GM12875 (cell line): ENCODE data around the gene DOCK2.
"Not testable (repeated sequence)": the region's sequence is repeated elsewhere in the genome, so short reads cannot be mapped to it uniquely, and the experiment has no call there.

ENCODE experiments used
- H3K4me3 ChIP-seq: one replicate; pipeline ENCODE4 v1.5.1; 2011; ENCODE audit warnings: low read depth, low read length, control low read depth
- TF ChIP-seq, protein P1 (sequence below): IDR thresholded peaks from 2 replicates; pipeline ENCODE4 v1.5.1; 2011; ENCODE audit warnings: low read depth, mild to moderate bottlenecking, control low read depth, inconsistent platforms, low read length, moderate library complexity, borderline replicate concordance; ENCODE audit not compliant: insufficient read depth

DOCK2 gene

DNA sequence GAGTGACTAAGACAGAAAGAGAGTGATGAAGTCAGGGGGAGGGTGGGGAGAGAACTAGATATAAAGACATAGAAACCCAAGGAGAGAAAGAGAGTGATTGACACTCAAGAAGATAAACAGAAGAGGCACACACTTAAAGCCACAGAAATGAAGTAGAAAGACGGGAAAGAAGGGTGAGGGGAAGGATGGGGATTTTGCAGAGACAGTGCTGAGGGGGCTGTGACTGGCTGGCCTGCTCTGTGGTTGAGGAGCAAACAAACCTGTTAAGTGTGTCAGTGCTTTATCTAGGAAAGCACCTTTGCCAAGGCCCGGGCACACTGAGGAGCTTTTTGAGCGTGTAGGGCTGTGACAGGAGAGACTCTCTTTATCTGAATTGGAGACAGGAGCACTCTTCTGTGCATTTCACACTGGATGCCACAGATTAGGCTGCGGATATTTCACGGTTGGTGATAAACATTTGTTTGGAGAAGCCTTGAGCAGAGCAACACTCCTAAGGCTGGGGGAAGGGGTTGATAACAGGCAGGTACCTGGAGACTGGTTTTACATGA, 109.1 kb downstream of the DOCK2 start:
- TF ChIP-seq, protein P1, sequence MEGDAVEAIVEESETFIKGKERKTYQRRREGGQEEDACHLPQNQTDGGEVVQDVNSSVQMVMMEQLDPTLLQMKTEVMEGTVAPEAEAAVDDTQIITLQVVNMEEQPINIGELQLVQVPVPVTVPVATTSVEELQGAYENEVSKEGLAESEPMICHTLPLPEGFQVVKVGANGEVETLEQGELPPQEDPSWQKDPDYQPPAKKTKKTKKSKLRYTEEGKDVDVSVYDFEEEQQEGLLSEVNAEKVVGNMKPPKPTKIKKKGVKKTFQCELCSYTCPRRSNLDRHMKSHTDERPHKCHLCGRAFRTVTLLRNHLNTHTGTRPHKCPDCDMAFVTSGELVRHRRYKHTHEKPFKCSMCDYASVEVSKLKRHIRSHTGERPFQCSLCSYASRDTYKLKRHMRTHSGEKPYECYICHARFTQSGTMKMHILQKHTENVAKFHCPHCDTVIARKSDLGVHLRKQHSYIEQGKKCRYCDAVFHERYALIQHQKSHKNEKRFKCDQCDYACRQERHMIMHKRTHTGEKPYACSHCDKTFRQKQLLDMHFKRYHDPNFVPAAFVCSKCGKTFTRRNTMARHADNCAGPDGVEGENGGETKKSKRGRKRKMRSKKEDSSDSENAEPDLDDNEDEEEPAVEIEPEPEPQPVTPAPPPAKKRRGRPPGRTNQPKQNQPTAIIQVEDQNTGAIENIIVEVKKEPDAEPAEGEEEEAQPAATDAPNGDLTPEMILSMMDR, result no peak

GRCh38 chr5:169748174-169748573, 111.1 kb downstream of the DOCK2 start:
- TF ChIP-seq, protein P1, result no peak
- H3K4me3 ChIP-seq, result no peak overlapping the region

More for the DNA sequence above, 109.1 kb downstream of the DOCK2 start:
- no peak overlapping the region for H3K4me3 ChIP-seq

DNA sequence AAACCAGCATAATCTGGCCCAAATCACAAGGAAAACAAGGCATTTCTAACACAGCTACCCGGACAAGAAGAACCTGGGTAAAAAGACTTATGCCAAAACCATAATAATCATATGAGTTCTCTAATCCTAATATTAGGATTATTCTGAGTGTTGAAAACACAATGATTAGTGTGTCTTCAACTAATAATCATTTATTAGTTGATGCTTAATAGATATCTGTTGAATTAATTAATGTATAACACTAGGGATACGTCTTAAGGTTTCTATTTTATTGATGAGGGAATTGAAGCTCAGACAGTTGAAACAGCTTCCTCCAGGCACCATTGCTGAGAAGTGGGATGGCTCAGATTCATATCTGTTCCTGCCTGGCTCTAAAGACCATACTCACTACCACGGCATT, 112.2 kb downstream of the DOCK2 start:
- H3K4me3 ChIP-seq, result no peak overlapping the region
- TF ChIP-seq, protein P1, result no peak

GRCh38 chr5:169751490-169751889, 114.4 kb downstream of the DOCK2 start:
- TF ChIP-seq, protein P1, result no peak
- H3K4me3 ChIP-seq, result no peak overlapping the region

DNA sequence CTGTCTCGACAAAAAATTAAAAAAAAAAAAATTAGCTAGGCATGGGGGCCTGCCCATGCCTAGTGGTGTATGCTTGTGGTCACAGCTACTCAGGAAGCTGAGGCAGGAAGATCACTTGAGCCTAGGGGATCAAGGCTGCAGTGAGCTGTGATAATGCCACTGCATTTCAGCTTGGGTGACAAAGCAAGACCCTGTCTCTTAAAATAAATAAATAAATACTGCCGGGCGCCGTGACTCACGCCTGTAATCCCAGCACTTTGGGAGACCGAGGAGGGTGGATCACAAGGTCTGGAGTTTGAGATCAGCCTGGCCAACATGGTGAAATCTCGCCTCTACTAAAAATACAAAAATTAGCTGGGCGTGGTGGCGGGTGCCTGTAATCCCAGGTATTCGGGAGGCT, 115.5 kb downstream of the DOCK2 start:
- not testable (repeated sequence) for H3K4me3 ChIP-seq

GRCh38 chr5:169753795-169754194, 116.7 kb downstream of the DOCK2 start:
- no peak overlapping the region for H3K4me3 ChIP-seq
- TF ChIP-seq, protein P1, result no peak

- TF ChIP-seq, protein P1, result no peak
- H3K4me3 ChIP-seq, result no peak overlapping the region
These were observed 117.7 kb downstream of the DOCK2 start for GRCh38 chr5:169754737-169755136.
